GM18526 (cell line): ENCODE measurements around the gene PROCR.

Source experiments
- POLR2A ChIP-seq: IDR thresholded peaks from 3 replicates; pipeline ENCODE4 v1.6.1; 2011; ENCODE audit not compliant: insufficient read length; ENCODE audit errors: extremely low read depth

PROCR gene

GRCh38 chr20:35150846-35151579 lies 20.9 kb upstream of the PROCR start:
- no peak for TF ChIP-seq POLR2A

- TF ChIP-seq POLR2A: no peak
Observed at GRCh38 chr20:35151736-35152135, 20.1 kb upstream of the PROCR start.

- no peak for TF ChIP-seq POLR2A
Observed at GRCh38 chr20:35155936-35156335, 15.9 kb upstream of the PROCR start.

GRCh38 chr20:35156978-35157377 lies 14.9 kb upstream of the PROCR start:
- TF ChIP-seq POLR2A: no peak

- no peak for TF ChIP-seq POLR2A
Observed at GRCh38 chr20:35165221-35166185, 6.4 kb upstream of the PROCR start.

GRCh38 chr20:35166242-35166830 lies 5.5 kb upstream of the PROCR start:
- TF ChIP-seq POLR2A: no peak

- TF ChIP-seq POLR2A: no peak
Observed at GRCh38 chr20:35167787-35168186, 4.1 kb upstream of the PROCR start.

- TF ChIP-seq POLR2A: no peak
Observed at GRCh38 chr20:35171438-35171752, 477 bp upstream of the PROCR start.

GRCh38 chr20:35172434-35172806 lies 548 bp downstream of the PROCR start:
- TF ChIP-seq POLR2A: no peak

- no peak for TF ChIP-seq POLR2A
Observed at GRCh38 chr20:35173576-35174192, 1.8 kb downstream of the PROCR start.

- no peak for TF ChIP-seq POLR2A
Observed at GRCh38 chr20:35174458-35175216, 2.8 kb downstream of the PROCR start.

- no peak for TF ChIP-seq POLR2A
Observed at GRCh38 chr20:35176132-35176531, 4.3 kb downstream of the PROCR start.

GRCh38 chr20:35179292-35180212 lies 7.7 kb downstream of the PROCR start:
- no peak for TF ChIP-seq POLR2A

GRCh38 chr20:35180266-35180665 lies 8.4 kb downstream of the PROCR start:
- no peak for TF ChIP-seq POLR2A
